Measurements from ENCODE around the gene POLG.

DNA sequence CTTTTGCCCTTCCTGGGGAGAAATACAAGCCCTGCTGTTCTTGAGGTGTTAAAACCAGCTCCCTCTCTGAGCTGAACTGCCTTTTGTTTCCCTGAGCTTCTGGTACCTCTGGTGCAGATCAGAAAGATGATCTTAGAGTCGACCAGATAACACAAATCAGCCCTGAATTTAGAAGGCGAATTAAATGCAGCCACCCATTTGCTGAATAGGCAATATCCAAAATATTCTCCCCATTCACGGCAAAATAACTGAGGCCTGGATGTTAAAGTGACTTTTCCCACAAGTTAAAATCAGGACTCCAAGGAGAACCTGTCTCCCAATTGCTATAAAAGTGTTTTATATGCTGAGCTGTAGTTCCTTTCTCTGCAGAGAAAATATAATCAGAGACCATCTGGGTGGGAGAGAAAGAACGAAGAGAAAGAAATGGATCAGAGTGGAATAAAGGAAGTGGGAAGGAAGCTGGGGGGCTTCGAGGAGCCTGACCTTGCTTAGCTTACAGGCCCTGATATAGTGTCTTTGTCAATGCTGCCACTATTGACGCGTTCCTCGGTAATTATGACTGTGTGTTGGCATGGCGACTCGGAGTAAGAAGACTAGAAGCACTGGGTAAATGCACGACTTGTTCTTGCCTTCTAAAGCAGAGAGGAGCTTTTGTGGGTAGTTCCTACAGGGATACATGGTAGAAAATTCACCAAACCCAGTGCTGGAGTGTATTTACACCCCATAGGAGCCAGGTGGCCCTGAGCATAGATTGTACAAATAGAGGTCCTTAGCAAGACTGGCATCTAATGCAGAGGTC is 47.5 kb upstream of the POLG start:
- TF ChIP-seq, protein P1, sequence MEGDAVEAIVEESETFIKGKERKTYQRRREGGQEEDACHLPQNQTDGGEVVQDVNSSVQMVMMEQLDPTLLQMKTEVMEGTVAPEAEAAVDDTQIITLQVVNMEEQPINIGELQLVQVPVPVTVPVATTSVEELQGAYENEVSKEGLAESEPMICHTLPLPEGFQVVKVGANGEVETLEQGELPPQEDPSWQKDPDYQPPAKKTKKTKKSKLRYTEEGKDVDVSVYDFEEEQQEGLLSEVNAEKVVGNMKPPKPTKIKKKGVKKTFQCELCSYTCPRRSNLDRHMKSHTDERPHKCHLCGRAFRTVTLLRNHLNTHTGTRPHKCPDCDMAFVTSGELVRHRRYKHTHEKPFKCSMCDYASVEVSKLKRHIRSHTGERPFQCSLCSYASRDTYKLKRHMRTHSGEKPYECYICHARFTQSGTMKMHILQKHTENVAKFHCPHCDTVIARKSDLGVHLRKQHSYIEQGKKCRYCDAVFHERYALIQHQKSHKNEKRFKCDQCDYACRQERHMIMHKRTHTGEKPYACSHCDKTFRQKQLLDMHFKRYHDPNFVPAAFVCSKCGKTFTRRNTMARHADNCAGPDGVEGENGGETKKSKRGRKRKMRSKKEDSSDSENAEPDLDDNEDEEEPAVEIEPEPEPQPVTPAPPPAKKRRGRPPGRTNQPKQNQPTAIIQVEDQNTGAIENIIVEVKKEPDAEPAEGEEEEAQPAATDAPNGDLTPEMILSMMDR (IDR thresholded peaks at IDR 0.05) = no peak
- TF ChIP-seq POLR2A (IDR thresholded peaks at IDR 0.05) = no peak

Data from esophagus squamous epithelium (tissue), 4 donors.